ENCODE measurements around the gene JAKMIP1. TPM values are rescaled to one million over a fixed set of nuclear protein-coding genes. Genes with fewer than 3 reads are reported as not detected.

Gene JAKMIP1
- total RNA-seq, 1 donor from 2014 or later: 0.54 TPM

DNA sequence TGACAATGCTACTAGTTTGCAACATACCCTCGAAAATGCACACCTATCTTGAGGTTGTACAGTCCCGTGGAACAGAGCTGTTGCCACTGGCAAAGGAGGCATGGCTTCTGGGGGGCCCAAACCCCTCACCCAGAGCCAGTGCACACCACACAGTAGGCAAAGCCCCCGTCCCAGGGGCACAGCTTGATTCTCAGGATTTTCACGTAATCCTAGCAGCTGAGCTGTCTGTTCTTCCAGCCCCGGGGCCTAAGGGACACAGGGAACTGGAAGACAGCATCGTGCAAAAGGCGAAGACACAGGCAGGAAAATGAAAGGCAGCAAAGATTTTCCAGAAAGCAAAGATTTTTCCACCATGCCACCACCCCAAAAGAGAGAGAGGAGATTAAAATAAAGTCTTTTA is 77.2 kb downstream of the JAKMIP1 start:
- TF ChIP-seq CTCF (conservative IDR thresholded peaks at IDR 0.05): no peak
- Mint-ChIP-seq H3K4me1 (no peaks in the 10 kb centered on the region), H3K4me3 (no peak overlapping the region), H3K27me3 (ENCODE audit: low read depth) (peaks cover 10% of the 10 kb centered on the region), H3K9me3 (no peaks in the 10 kb centered on the region), H3K27ac (ENCODE audit: unreplicated experiment) (no peak overlapping the region), H3K36me3 (ENCODE audit: low read depth) (no peaks in the 10 kb centered on the region)
- DNase-seq (ENCODE audit: low read depth, low spot score): no peak

- no peaks in the 10 kb centered on the region for H3K4me1 Mint-ChIP-seq
- H3K36me3 Mint-ChIP-seq (ENCODE audit: low read depth): no peaks in the 10 kb centered on the region
- no peak for DNase-seq (ENCODE audit: low read depth, low spot score)
- peaks cover 12% of the 10 kb centered on the region for H3K27me3 Mint-ChIP-seq (ENCODE audit: low read depth)
- no peak for TF ChIP-seq CTCF (conservative IDR thresholded peaks at IDR 0.05)
- no peak overlapping the region for H3K4me3 Mint-ChIP-seq
- H3K9me3 Mint-ChIP-seq: no peaks in the 10 kb centered on the region
- H3K27ac Mint-ChIP-seq (ENCODE audit: unreplicated experiment): no peak overlapping the region
Observed at GRCh38 chr4:6122496-6122895, 77.9 kb downstream of the JAKMIP1 start.

GRCh38 chr4:6121941-6122340 is 78.4 kb downstream of the JAKMIP1 start:
- Mint-ChIP-seq H3K36me3 (ENCODE audit: low read depth) (no peaks in the 10 kb centered on the region), H3K4me3 (no peak overlapping the region), H3K4me1 (no peaks in the 10 kb centered on the region), H3K27ac (ENCODE audit: unreplicated experiment) (no peak overlapping the region), H3K9me3 (no peaks in the 10 kb centered on the region), H3K27me3 (ENCODE audit: low read depth) (peaks cover 16% of the 10 kb centered on the region)
- no peak for TF ChIP-seq CTCF (conservative IDR thresholded peaks at IDR 0.05)
- DNase-seq (ENCODE audit: low read depth, low spot score): no peak

DNA sequence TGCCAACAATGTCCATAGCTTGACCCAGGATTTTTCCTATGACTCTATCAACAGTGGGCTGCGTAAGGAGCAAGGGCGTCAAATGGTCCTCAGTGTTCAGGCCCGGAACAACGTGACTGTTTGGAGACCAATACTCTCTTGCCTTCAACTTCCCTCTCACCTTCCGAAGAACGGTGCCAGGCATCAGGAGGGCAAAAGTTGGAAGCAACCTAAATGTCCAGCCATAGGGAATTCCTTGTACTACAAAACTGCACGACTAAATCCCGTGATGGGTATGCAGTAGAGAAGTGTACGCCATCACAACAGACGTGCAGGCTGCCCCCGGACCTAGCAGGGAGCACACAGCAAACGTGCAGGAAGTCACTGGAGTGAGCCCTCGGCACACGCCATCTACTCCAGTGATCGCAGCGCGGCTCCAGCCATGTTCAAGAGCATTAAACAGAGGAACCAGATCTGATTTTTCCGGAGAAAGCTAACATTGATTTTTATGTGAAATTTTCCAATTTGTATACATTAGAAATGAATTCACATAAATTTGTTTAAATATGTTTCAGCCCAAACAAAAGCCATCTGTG is 79.0 kb downstream of the JAKMIP1 start:
- Mint-ChIP-seq H3K9me3 (no peaks in the 10 kb centered on the region), H3K4me1 (no peaks in the 10 kb centered on the region), H3K27ac (ENCODE audit: unreplicated experiment) (no peak overlapping the region), H3K4me3 (no peak overlapping the region), H3K27me3 (ENCODE audit: low read depth) (peaks cover 22% of the 10 kb centered on the region), H3K36me3 (ENCODE audit: low read depth) (no peaks in the 10 kb centered on the region)
- no peak for TF ChIP-seq CTCF (conservative IDR thresholded peaks at IDR 0.05)
- DNase-seq (ENCODE audit: low read depth, low spot score): no peak

GRCh38 chr4:6120361-6120760 is 80.0 kb downstream of the JAKMIP1 start:
- H3K27me3 Mint-ChIP-seq (ENCODE audit: low read depth): peaks cover 25% of the 10 kb centered on the region
- no peak overlapping the region for H3K27ac Mint-ChIP-seq (ENCODE audit: unreplicated experiment)
- H3K36me3 Mint-ChIP-seq (ENCODE audit: low read depth): no peaks in the 10 kb centered on the region
- no peak for DNase-seq (ENCODE audit: low read depth, low spot score)
- H3K9me3 Mint-ChIP-seq: no peaks in the 10 kb centered on the region
- H3K4me3 Mint-ChIP-seq: no peak overlapping the region
- H3K4me1 Mint-ChIP-seq: no peaks in the 10 kb centered on the region
- TF ChIP-seq CTCF (conservative IDR thresholded peaks at IDR 0.05): no peak
